ENCODE results near the gene SAP30L. TPM values are rescaled to one million over a fixed set of nuclear protein-coding genes. Genes with fewer than 3 reads are reported as not detected.

SAP30L gene
- total RNA-seq, 2 donors from 2014 or later: 27.7 to 40.3 TPM

GRCh38 chr5:154479160-154479943 is 33.6 kb downstream of the SAP30L start:
- no peak overlapping the region for H3K4me3 ChIP-seq (ENCODE audit: low read length)
- Mint-ChIP-seq H3K4me3 (peak overlapping the region; percentile 20), H3K27me3 (ENCODE audit: insufficient read depth) (peaks cover 100% of the 10 kb centered on the region), H3K36me3 (ENCODE audit: low read depth) (no peaks in the 10 kb centered on the region), H3K4me1 (peaks cover 52% of the 10 kb centered on the region), H3K27ac (no peak overlapping the region), H3K9me3 (no peaks in the 10 kb centered on the region)
- H3K9ac ChIP-seq (ENCODE audit: extremely low read depth, low read length, poor library complexity, severe bottlenecking): no peak overlapping the region
- peaks cover 100% of the 10 kb centered on the region for H3K27me3 ChIP-seq (ENCODE audit: control insufficient read depth, insufficient read depth, low read length, poor library complexity, severe bottlenecking)
- H3K27ac ChIP-seq (ENCODE audit: low read depth, low read length): no peak overlapping the region
- DNase-seq: peak; percentile 71
- peaks cover 4% of the 10 kb centered on the region for H3K4me1 ChIP-seq (ENCODE audit: control insufficient read depth, insufficient read depth, low read length)
- 2 to 3% methylated on average over 34 to 41 of the region's 44 CpGs for WGBS, 2 experiments (ENCODE audit: insufficient coverage in 1 of 2, insufficient read length in 1 of 2)
- no peaks in the 10 kb centered on the region for H3K9me3 ChIP-seq (ENCODE audit: control insufficient read depth, low read length)
- H3K36me3 ChIP-seq (ENCODE audit: control insufficient read depth, insufficient read depth, low read length): no peaks in the 10 kb centered on the region
- no peak for TF ChIP-seq CTCF (conservative IDR thresholded peaks at IDR 0.05)

- Mint-ChIP-seq H3K27me3 (ENCODE audit: insufficient read depth) (peaks cover 100% of the 10 kb centered on the region), H3K4me3 (no peak overlapping the region), H3K36me3 (ENCODE audit: low read depth) (no peaks in the 10 kb centered on the region), H3K4me1 (peaks cover 55% of the 10 kb centered on the region), H3K27ac (no peak overlapping the region), H3K9me3 (no peaks in the 10 kb centered on the region)
- H3K4me3 ChIP-seq (ENCODE audit: low read length): no peak overlapping the region
- H3K27me3 ChIP-seq (ENCODE audit: control insufficient read depth, insufficient read depth, low read length, poor library complexity, severe bottlenecking): peaks cover 100% of the 10 kb centered on the region
- no peaks in the 10 kb centered on the region for H3K36me3 ChIP-seq (ENCODE audit: control insufficient read depth, insufficient read depth, low read length)
- H3K9me3 ChIP-seq (ENCODE audit: control insufficient read depth, low read length): no peaks in the 10 kb centered on the region
- peak; percentile 68 for DNase-seq
- WGBS, 2 experiments (ENCODE audit: insufficient coverage in 1 of 2, insufficient read length in 1 of 2): 5 to 11% methylated on average over 12 to 31 of the region's 31 CpGs
- no peak overlapping the region for H3K9ac ChIP-seq (ENCODE audit: extremely low read depth, low read length, poor library complexity, severe bottlenecking)
- no peak for TF ChIP-seq CTCF (conservative IDR thresholded peaks at IDR 0.05)
- H3K27ac ChIP-seq (ENCODE audit: low read depth, low read length): no peak overlapping the region
- H3K4me1 ChIP-seq (ENCODE audit: control insufficient read depth, insufficient read depth, low read length): peaks cover 4% of the 10 kb centered on the region
Measured at GRCh38 chr5:154479944-154480750, 34.4 kb downstream of the SAP30L start.

GRCh38 chr5:154480847-154481246 is 35.0 kb downstream of the SAP30L start:
- Histone ChIP-seq H3K4me1 (ENCODE audit: control insufficient read depth, insufficient read depth, low read length) (peaks cover 4% of the 10 kb centered on the region), H3K9me3 (ENCODE audit: control insufficient read depth, low read length) (no peaks in the 10 kb centered on the region), H3K27ac (ENCODE audit: low read depth, low read length) (no peak overlapping the region), H3K9ac (ENCODE audit: extremely low read depth, low read length, poor library complexity, severe bottlenecking) (no peak overlapping the region), H3K27me3 (ENCODE audit: control insufficient read depth, insufficient read depth, low read length, poor library complexity, severe bottlenecking) (peaks cover 100% of the 10 kb centered on the region), H3K4me3 (ENCODE audit: low read length) (no peak overlapping the region), H3K36me3 (ENCODE audit: control insufficient read depth, insufficient read depth, low read length) (no peaks in the 10 kb centered on the region)
- H3K9me3 Mint-ChIP-seq: no peaks in the 10 kb centered on the region
- no peak overlapping the region for H3K27ac Mint-ChIP-seq
- H3K27me3 Mint-ChIP-seq (ENCODE audit: insufficient read depth): peaks cover 100% of the 10 kb centered on the region
- 14 to 25% methylated on average over 1 to 3 of the region's 3 CpGs for WGBS, 2 experiments (ENCODE audit: insufficient coverage in 1 of 2, insufficient read length in 1 of 2)
- no peak overlapping the region for H3K4me3 Mint-ChIP-seq
- H3K36me3 Mint-ChIP-seq (ENCODE audit: low read depth): no peaks in the 10 kb centered on the region
- peaks cover 55% of the 10 kb centered on the region for H3K4me1 Mint-ChIP-seq
- no peak for TF ChIP-seq CTCF (conservative IDR thresholded peaks at IDR 0.05)
- DNase-seq: peak; percentile 47
